C4-2B (cell line): ENCODE measurements around the gene PNPLA2.

ENCODE experiments used
- H3K27ac ChIP-seq: fragments of 450-650 bp; 2 replicates; pipeline ENCODE4 v1.5.1; 2017
- ZFX ChIP-seq: fragments of 450-650 bp; IDR thresholded peaks from 2 replicates; pipeline ENCODE4 v1.6.1; 2017
- TF ChIP-seq, protein P1 (sequence below): fragments of 450-650 bp; conservative IDR thresholded peaks from 2 replicates; pipeline ENCODE4 v1.5.1; 2017; ENCODE audit warnings: mild to moderate bottlenecking

PNPLA2 gene, protein sequence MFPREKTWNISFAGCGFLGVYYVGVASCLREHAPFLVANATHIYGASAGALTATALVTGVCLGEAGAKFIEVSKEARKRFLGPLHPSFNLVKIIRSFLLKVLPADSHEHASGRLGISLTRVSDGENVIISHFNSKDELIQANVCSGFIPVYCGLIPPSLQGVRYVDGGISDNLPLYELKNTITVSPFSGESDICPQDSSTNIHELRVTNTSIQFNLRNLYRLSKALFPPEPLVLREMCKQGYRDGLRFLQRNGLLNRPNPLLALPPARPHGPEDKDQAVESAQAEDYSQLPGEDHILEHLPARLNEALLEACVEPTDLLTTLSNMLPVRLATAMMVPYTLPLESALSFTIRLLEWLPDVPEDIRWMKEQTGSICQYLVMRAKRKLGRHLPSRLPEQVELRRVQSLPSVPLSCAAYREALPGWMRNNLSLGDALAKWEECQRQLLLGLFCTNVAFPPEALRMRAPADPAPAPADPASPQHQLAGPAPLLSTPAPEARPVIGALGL

GRCh38 chr11:818396-819128, at the start of gene PNPLA2:
Gene PNPLA2, plus strand, starts transcription at chr11:818914. Its CDS starts 805 bp downstream, at chr11:819719.
- TF ChIP-seq, protein P1, sequence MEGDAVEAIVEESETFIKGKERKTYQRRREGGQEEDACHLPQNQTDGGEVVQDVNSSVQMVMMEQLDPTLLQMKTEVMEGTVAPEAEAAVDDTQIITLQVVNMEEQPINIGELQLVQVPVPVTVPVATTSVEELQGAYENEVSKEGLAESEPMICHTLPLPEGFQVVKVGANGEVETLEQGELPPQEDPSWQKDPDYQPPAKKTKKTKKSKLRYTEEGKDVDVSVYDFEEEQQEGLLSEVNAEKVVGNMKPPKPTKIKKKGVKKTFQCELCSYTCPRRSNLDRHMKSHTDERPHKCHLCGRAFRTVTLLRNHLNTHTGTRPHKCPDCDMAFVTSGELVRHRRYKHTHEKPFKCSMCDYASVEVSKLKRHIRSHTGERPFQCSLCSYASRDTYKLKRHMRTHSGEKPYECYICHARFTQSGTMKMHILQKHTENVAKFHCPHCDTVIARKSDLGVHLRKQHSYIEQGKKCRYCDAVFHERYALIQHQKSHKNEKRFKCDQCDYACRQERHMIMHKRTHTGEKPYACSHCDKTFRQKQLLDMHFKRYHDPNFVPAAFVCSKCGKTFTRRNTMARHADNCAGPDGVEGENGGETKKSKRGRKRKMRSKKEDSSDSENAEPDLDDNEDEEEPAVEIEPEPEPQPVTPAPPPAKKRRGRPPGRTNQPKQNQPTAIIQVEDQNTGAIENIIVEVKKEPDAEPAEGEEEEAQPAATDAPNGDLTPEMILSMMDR: no peak
- TF ChIP-seq ZFX: no peak
- peak within 1 kb of the TSS; percentile 80 for H3K27ac ChIP-seq

DNA sequence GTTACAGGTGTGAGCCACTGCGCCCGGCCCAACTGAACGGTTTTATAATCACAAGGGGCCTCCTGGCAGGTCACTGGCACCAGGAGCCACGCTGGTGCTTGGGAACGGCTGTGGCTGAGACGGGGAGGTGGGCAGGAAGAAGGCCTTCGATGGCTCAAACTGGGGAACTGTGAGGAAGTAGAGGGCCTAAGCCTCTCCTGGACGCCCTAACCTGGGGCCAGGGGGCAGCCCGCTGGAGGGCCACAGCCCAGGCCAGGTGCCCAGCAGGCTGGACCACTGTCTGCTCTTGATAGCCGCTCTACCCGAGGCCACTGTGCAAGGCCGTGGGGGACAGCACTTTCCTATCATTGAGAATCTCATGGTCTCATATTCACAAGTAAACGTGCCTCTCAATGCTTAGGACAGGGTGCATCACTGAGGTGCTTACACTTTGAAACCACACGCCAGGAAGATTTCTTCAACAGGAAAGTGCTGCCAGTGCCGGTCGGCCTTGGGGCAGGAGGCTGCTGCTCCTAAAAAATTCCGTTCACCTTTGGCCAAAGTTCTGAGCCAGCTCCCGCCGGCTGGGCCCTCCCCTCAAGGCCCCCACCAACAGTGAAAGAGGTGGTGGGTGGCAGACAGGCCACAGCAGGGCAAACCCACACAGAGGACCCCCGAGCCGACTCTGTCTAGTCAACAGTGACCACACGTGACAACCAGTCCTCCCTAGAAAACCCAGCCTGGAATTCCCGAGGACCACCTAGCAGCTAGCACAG, 48.6 kb upstream of the PNPLA2 start:
- no peak overlapping the region for H3K27ac ChIP-seq
- no peak for TF ChIP-seq ZFX
- TF ChIP-seq, protein P1: no peak

GRCh38 chr11:770642-771616, 47.8 kb upstream of the PNPLA2 start:
- no peak for TF ChIP-seq ZFX
- TF ChIP-seq, protein P1: no peak
- H3K27ac ChIP-seq: no peak overlapping the region

GRCh38 chr11:771617-772204, 47.0 kb upstream of the PNPLA2 start:
- H3K27ac ChIP-seq: no peak overlapping the region
- TF ChIP-seq, protein P1: no peak
- no peak for TF ChIP-seq ZFX

GRCh38 chr11:772429-773390, 46.0 kb upstream of the PNPLA2 start:
- no peak overlapping the region for H3K27ac ChIP-seq
- TF ChIP-seq, protein P1: no peak
- no peak for TF ChIP-seq ZFX
